Measurements from ENCODE around the gene SLC25A44.

SLC25A44 gene

GRCh38 chr1:156160000-156160742 lies 33.7 kb upstream of the SLC25A44 start:
- Histone ChIP-seq H3K4me1 (ENCODE audit: insufficient read depth, low read length, poor library complexity, severe bottlenecking) (peaks cover 29% of the 10 kb centered on the region), H3K4me3 (ENCODE audit: low read length, poor library complexity, severe bottlenecking) (no peak overlapping the region), H3K9me2 (replicated peaks; ENCODE audit: low read depth, low read length) (no peaks in the 10 kb centered on the region), H3K79me2 (ENCODE audit: insufficient read depth, low read length) (no peaks in the 10 kb centered on the region), H3K36me3 (ENCODE audit: insufficient read depth, low read length) (no peaks in the 10 kb centered on the region), H2AFZ (ENCODE audit: low read length) (no peak overlapping the region), H3K27me3 (ENCODE audit: insufficient read depth, low read length, poor library complexity, severe bottlenecking) (no peaks in the 10 kb centered on the region), H3K9me3 (ENCODE audit: insufficient read depth, low read depth, low read length) (no peaks in the 10 kb centered on the region), H4K20me1 (ENCODE audit: insufficient read depth, low read length, poor library complexity, severe bottlenecking) (no peaks in the 10 kb centered on the region), H3K4me2 (ENCODE audit: low read depth, low read length, poor library complexity, severe bottlenecking) (no peak overlapping the region), H3K9ac (ENCODE audit: low read depth, low read length, poor library complexity, severe bottlenecking) (no peak overlapping the region), H3F3A (ENCODE audit: low read depth) (no peaks in the 10 kb centered on the region; the same call in 1 of the 2 replicates)
- no peak for TF ChIP-seq EZH2phosphoT487 (IDR thresholded peaks at IDR 0.05; ENCODE audit: borderline replicate concordance)
- TF ChIP-seq, protein P1, sequence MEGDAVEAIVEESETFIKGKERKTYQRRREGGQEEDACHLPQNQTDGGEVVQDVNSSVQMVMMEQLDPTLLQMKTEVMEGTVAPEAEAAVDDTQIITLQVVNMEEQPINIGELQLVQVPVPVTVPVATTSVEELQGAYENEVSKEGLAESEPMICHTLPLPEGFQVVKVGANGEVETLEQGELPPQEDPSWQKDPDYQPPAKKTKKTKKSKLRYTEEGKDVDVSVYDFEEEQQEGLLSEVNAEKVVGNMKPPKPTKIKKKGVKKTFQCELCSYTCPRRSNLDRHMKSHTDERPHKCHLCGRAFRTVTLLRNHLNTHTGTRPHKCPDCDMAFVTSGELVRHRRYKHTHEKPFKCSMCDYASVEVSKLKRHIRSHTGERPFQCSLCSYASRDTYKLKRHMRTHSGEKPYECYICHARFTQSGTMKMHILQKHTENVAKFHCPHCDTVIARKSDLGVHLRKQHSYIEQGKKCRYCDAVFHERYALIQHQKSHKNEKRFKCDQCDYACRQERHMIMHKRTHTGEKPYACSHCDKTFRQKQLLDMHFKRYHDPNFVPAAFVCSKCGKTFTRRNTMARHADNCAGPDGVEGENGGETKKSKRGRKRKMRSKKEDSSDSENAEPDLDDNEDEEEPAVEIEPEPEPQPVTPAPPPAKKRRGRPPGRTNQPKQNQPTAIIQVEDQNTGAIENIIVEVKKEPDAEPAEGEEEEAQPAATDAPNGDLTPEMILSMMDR (conservative IDR thresholded peaks at IDR 0.05; ENCODE audit: low read length), result no peak

- H3K4me3 ChIP-seq (ENCODE audit: low read length, poor library complexity, severe bottlenecking), result no peak overlapping the region
- H3K4me2 ChIP-seq (ENCODE audit: low read depth, low read length, poor library complexity, severe bottlenecking), result no peak overlapping the region
- no peak overlapping the region for H2AFZ ChIP-seq (ENCODE audit: low read length)
- H3K9me2 ChIP-seq (replicated peaks; ENCODE audit: low read depth, low read length), result no peaks in the 10 kb centered on the region
- no peaks in the 10 kb centered on the region for H4K20me1 ChIP-seq (ENCODE audit: insufficient read depth, low read length, poor library complexity, severe bottlenecking)
- H3K9me3 ChIP-seq (ENCODE audit: insufficient read depth, low read depth, low read length), result no peaks in the 10 kb centered on the region
- TF ChIP-seq, protein P1 (conservative IDR thresholded peaks at IDR 0.05; ENCODE audit: low read length), result no peak
- no peak for TF ChIP-seq EZH2phosphoT487 (IDR thresholded peaks at IDR 0.05; ENCODE audit: borderline replicate concordance)
- H3K9ac ChIP-seq (ENCODE audit: low read depth, low read length, poor library complexity, severe bottlenecking), result no peak overlapping the region
- H3K36me3 ChIP-seq (ENCODE audit: insufficient read depth, low read length), result no peaks in the 10 kb centered on the region
- H3K79me2 ChIP-seq (ENCODE audit: insufficient read depth, low read length), result no peaks in the 10 kb centered on the region
- H3K4me1 ChIP-seq (ENCODE audit: insufficient read depth, low read length, poor library complexity, severe bottlenecking), result peaks cover 23% of the 10 kb centered on the region
- H3F3A ChIP-seq (ENCODE audit: low read depth), result no peaks in the 10 kb centered on the region; the same call in 1 of the 2 replicates
- no peaks in the 10 kb centered on the region for H3K27me3 ChIP-seq (ENCODE audit: insufficient read depth, low read length, poor library complexity, severe bottlenecking)
These were observed 33.1 kb upstream of the SLC25A44 start for GRCh38 chr1:156160743-156161171.

DNA sequence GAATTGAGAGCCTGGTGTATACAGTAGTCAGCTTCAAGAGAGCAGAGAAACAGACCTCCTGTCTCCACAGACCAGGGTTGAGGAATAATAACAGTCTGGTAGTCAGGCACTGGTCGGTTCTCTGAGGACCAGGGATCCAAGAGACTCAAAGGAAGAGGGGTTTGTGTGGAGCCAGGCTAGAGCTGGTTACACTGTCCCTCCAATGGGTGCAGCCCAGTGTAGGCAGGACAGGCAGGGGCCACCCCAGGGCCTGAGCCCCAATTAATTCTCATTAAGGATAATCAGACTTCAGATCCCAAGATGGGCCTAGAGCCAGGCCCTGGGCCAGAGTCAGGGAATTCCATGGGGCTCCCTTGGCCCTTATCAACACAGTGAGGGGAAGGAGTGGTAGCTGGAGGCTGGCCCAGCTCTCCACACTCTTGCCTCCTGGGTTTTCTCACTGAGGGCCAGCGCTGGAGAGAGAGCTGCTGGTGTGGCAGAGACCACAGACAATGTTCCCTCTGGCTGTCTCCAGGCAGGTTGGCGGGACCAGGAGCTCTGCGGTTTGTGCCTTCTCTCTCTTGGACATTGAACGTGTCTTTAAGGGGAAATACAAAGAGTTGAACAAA lies 31.4 kb upstream of the SLC25A44 start:
- no peaks in the 10 kb centered on the region for H4K20me1 ChIP-seq (ENCODE audit: insufficient read depth, low read length, poor library complexity, severe bottlenecking)
- H3F3A ChIP-seq (ENCODE audit: low read depth), result no peaks in the 10 kb centered on the region; the same call in 1 of the 2 replicates
- TF ChIP-seq, protein P1 (conservative IDR thresholded peaks at IDR 0.05; ENCODE audit: low read length), result no peak
- TF ChIP-seq EZH2phosphoT487 (IDR thresholded peaks at IDR 0.05; ENCODE audit: borderline replicate concordance), result no peak
- H3K27me3 ChIP-seq (ENCODE audit: insufficient read depth, low read length, poor library complexity, severe bottlenecking), result no peaks in the 10 kb centered on the region
- no peak overlapping the region for H3K9ac ChIP-seq (ENCODE audit: low read depth, low read length, poor library complexity, severe bottlenecking)
- no peaks in the 10 kb centered on the region for H3K9me3 ChIP-seq (ENCODE audit: insufficient read depth, low read depth, low read length)
- no peak overlapping the region for H2AFZ ChIP-seq (ENCODE audit: low read length)
- H3K4me1 ChIP-seq (ENCODE audit: insufficient read depth, low read length, poor library complexity, severe bottlenecking), result peaks cover 8% of the 10 kb centered on the region
- no peak overlapping the region for H3K4me3 ChIP-seq (ENCODE audit: low read length, poor library complexity, severe bottlenecking)
- no peaks in the 10 kb centered on the region for H3K79me2 ChIP-seq (ENCODE audit: insufficient read depth, low read length)
- H3K36me3 ChIP-seq (ENCODE audit: insufficient read depth, low read length), result no peaks in the 10 kb centered on the region
- H3K9me2 ChIP-seq (replicated peaks; ENCODE audit: low read depth, low read length), result no peaks in the 10 kb centered on the region
- no peak overlapping the region for H3K4me2 ChIP-seq (ENCODE audit: low read depth, low read length, poor library complexity, severe bottlenecking)
